NCI-H82 treated with DMSO at 0.1 percent for 48 hours (cell line): ENCODE results near the gene DDHD1.
A peak's percentile ranks its signal among the peaks of the same experiment; 100 is the strongest.
"Not testable (repeated sequence)": the region's sequence is repeated elsewhere in the genome, so short reads cannot be mapped to it uniquely, and the experiment has no call there.

Experiments
- DNase-seq: peaks from one replicate; lab custom pipeline; 2025; ENCODE audit not compliant: unreplicated experiment; lab: John Stamatoyannopoulos, UW

DDHD1 gene

GRCh38 chr14:53152887-53153701 is at the start of gene DDHD1:
Gene DDHD1, minus strand, starts transcription at chr14:53153323. Its CDS starts 225 bp downstream, at chr14:53153098.
- peak; percentile 48 for DNase-seq

- DNase-seq: no peak
Observed at GRCh38 chr14:53195949-53196348, 42.8 kb upstream of the DDHD1 start.

GRCh38 chr14:53193193-53193592 is 40.1 kb upstream of the DDHD1 start:
- no peak for DNase-seq

GRCh38 chr14:53192052-53192760 is 39.1 kb upstream of the DDHD1 start:
- no peak for DNase-seq

- no peak for DNase-seq
Observed at GRCh38 chr14:53190938-53191337, 37.8 kb upstream of the DDHD1 start.

GRCh38 chr14:53187921-53188463 is 34.9 kb upstream of the DDHD1 start:
- no peak for DNase-seq

GRCh38 chr14:53186532-53186931 is 33.4 kb upstream of the DDHD1 start:
- no peak for DNase-seq

GRCh38 chr14:53183611-53184010 is 30.5 kb upstream of the DDHD1 start:
- DNase-seq: no peak

GRCh38 chr14:53183056-53183455 is 29.9 kb upstream of the DDHD1 start:
- no peak for DNase-seq

- not testable (repeated sequence) for DNase-seq
Observed at GRCh38 chr14:53181463-53182081, 28.4 kb upstream of the DDHD1 start.

GRCh38 chr14:53180272-53181221 is 27.4 kb upstream of the DDHD1 start:
- peak; percentile 1 for DNase-seq

GRCh38 chr14:53179486-53180005 is 26.4 kb upstream of the DDHD1 start:
- DNase-seq: not testable (repeated sequence)

- DNase-seq: no peak
Observed at GRCh38 chr14:53175375-53175774, 22.3 kb upstream of the DDHD1 start.

- no peak for DNase-seq
Observed at GRCh38 chr14:53174918-53175317, 21.8 kb upstream of the DDHD1 start.

- no peak for DNase-seq
Observed at GRCh38 chr14:53168786-53169185, 15.7 kb upstream of the DDHD1 start.

GRCh38 chr14:53167602-53168328 is 14.6 kb upstream of the DDHD1 start:
- no peak for DNase-seq

GRCh38 chr14:53161758-53162435 is 8.8 kb upstream of the DDHD1 start:
- DNase-seq: no peak

- DNase-seq: no peak
Observed at GRCh38 chr14:53156238-53156637, 3.1 kb upstream of the DDHD1 start.

GRCh38 chr14:53153702-53154112 is 584 bp upstream of the DDHD1 start:
- no peak for DNase-seq
